Ishikawa (cell line): ENCODE results near the gene SCFD1.

ENCODE experiments used
- MAX ChIP-seq: IDR thresholded peaks from 2 replicates; pipeline ENCODE4 v1.6.1; 2012
- NFIC ChIP-seq: IDR thresholded peaks from 2 replicates; pipeline ENCODE4 v1.6.1; 2012
- RAD21 ChIP-seq: IDR thresholded peaks from 2 replicates; pipeline ENCODE4 v1.6.1; 2012; ENCODE audit warnings: low read depth
- TAF1 ChIP-seq: IDR thresholded peaks from 2 replicates; pipeline ENCODE4 v1.6.1; 2012; ENCODE audit warnings: low read depth, mild to moderate bottlenecking
- USF1 ChIP-seq: IDR thresholded peaks from 2 replicates; pipeline ENCODE4 v1.6.1; 2012
- YY1 ChIP-seq: IDR thresholded peaks from 2 replicates; pipeline ENCODE4 v1.6.1; 2012; ENCODE audit warnings: low read depth

GRCh38 chr14:30630248-30630647, 8.1 kb downstream of the SCFD1 start:
- TF ChIP-seq TAF1 (no peak), RAD21 (no peak), NFIC (no peak), MAX (no peak), YY1 (no peak), USF1 (no peak)
